Neural progenitor cell (in vitro differentiated cells): ENCODE measurements around the gene JMJD8.

Experiments
- CTCF ChIP-seq: fragments of 200-600 bp; sonication (generic); IDR thresholded peaks from 2 replicates; pipeline ENCODE4 v1.5.1; 2017; ENCODE audit warnings: antibody characterized with exemption, mild to moderate bottlenecking
- EZH2 ChIP-seq: fragments of 200-600 bp; sonication (generic); IDR thresholded peaks from 2 replicates; pipeline ENCODE4 v1.6.1; 2017; ENCODE audit warnings: antibody characterized with exemption, mild to moderate bottlenecking, moderate library complexity
- EZH2phosphoT487 ChIP-seq: fragments of 200-600 bp; sonication (generic); IDR thresholded peaks from 2 replicates; pipeline ENCODE4 v1.6.1; 2017; ENCODE audit warnings: antibody characterized with exemption

- TF ChIP-seq CTCF (no peak), EZH2 (no peak), EZH2phosphoT487 (no peak)
These were observed 5.0 kb downstream of the JMJD8 start for GRCh38 chr16:678858-679813.
